Bronchial epithelial cell (primary cell): ENCODE data around the gene HTRA3. TPM values are rescaled to one million over a fixed set of nuclear protein-coding genes. Genes with fewer than 3 reads are reported as not detected.

Experiments used
- DNase-seq: peaks from one replicate; pipeline ENCODE4 v3.0.0-alpha.2; 2010; ENCODE audit warnings: low read depth
- FAIRE-seq: peaks from 2 replicates; lab custom pipeline; 2011; peaks lifted over from hg19 to GRCh38; lab: Jason Lieb, UNC
- H3K27me3 ChIP-seq: 2 replicates; pipeline ENCODE4 v1.5.1; 2011; ENCODE audit warnings: low read length; ENCODE audit not compliant: control insufficient read depth, insufficient read depth
- H3K36me3 ChIP-seq: 2 replicates; pipeline ENCODE4 v1.5.1; 2011; ENCODE audit warnings: low read length; ENCODE audit not compliant: control insufficient read depth, insufficient read depth
- H3K4me3 ChIP-seq: 2 replicates; pipeline ENCODE4 v1.5.1; 2011; ENCODE audit warnings: mild to moderate bottlenecking, low read depth, low read length, control low read depth
- CTCF ChIP-seq: IDR thresholded peaks from 2 replicates; pipeline ENCODE4 v1.5.1; 2011; ENCODE audit warnings: mild to moderate bottlenecking, moderate library complexity, low read length, control low read depth, inconsistent platforms; ENCODE audit not compliant: insufficient read depth, severe bottlenecking
- total RNA-seq: library from RNA; depleted of rRNA; stranded (reverse); fragments of >200 nt; gene quantifications from 2 replicates; pipeline ENCODE4 v1.2.1, GENCODE V29; 2014

The HTRA3 gene
- total RNA-seq, 1 donor from 2014 or later = 0.26 TPM

- Histone ChIP-seq H3K4me3 (no peak overlapping the region), H3K36me3 (no peaks in the 10 kb centered on the region)
- FAIRE-seq = peak; percentile 72
Measured at GRCh38 chr4:8355864-8356565, 86.5 kb downstream of the HTRA3 start.

More at GRCh38 chr4:8355864-8356565, 86.5 kb downstream of the HTRA3 start:
- no peak for TF ChIP-seq CTCF
- no peaks in the 10 kb centered on the region for H3K27me3 ChIP-seq
- peak; percentile 64 for DNase-seq

Other genes with a start within 250 kb of the HTRA3 start
- gene ABLIM2, start 110.9 kb upstream of the HTRA3 start, total RNA-seq = 1.1 and 2.8 TPM in 2 replicates
- gene SH3TC1, start 70.5 kb upstream of the HTRA3 start, total RNA-seq = 32.1 and 33.5 TPM in 2 replicates
- 12.4 and 22.0 TPM in 2 replicates for gene ACOX3, start 171.0 kb downstream of the HTRA3 start, total RNA-seq
- 10.0 and 14.1 TPM in 2 replicates for gene TRMT44, start 171.0 kb downstream of the HTRA3 start, total RNA-seq